ENCODE results near the gene LSM3. TPM values are rescaled to one million over a fixed set of nuclear protein-coding genes. Genes with fewer than 3 reads are reported as not detected.

Gene LSM3
- total RNA-seq, 1 experiment from 2014 or later, result 17.4 TPM

GRCh38 chr3:14156201-14156600 is 22.4 kb upstream of the LSM3 start:
- Histone ChIP-seq H3K27me3 (ENCODE audit: insufficient read depth, low read length) (no peaks in the 10 kb centered on the region), H3K27ac (ENCODE audit: low read depth, low read length) (no peak overlapping the region), H3K9ac (ENCODE audit: low read length) (no peak overlapping the region), H3K9me3 (ENCODE audit: control insufficient read depth in 1 of 2, insufficient read depth in 1 of 2, low read depth in 1 of 2, low read length in 2 of 2) (0 out of 4 replicates have a peak, but pooled peaks cover 0 to 6% of the 10 kb centered on the region in 2 experiments), H3K4me1 (ENCODE audit: control insufficient read depth in 1 of 2, insufficient read depth in 2 of 2, low read length in 2 of 2) (no peaks in the 10 kb centered on the region), H4K20me1 (ENCODE audit: insufficient read depth) (no peaks in the 10 kb centered on the region), H3K4me2 (ENCODE audit: low read length) (no peak overlapping the region), H2AFZ (ENCODE audit: low read depth, low read length, poor library complexity, severe bottlenecking) (no peak overlapping the region), H3K36me3 (ENCODE audit: control insufficient read depth in 1 of 2, insufficient read depth in 2 of 2, low read length in 2 of 2) (peaks cover 32 to 45% of the 10 kb centered on the region in 2 experiments; a peak in 3 of 4 replicates), H3K79me2 (ENCODE audit: insufficient read depth, low read length) (no peaks in the 10 kb centered on the region), H3K9me2 (ENCODE audit: insufficient read depth) (no peaks in the 10 kb centered on the region), H3K4me3 (replicated peaks in 1 of 2; ENCODE audit: low read depth in 1 of 2, low read length in 2 of 2) (no peak overlapping the region)
- RAD21 ChIA-PET (ENCODE audit: low non-redundant PET in 1 of 2, low total read pairs in 2 of 2, uncharacterized antibody in 2 of 2, unreplicated experiment in 2 of 2), result no interaction called here
- POLR2A ChIA-PET, result no interaction called here
- CTCF ChIA-PET, result no interaction called here
- TF ChIP-seq ZFX (IDR thresholded peaks at IDR 0.05), result no peak
- no peak for TF ChIP-seq EZH2phosphoT487 (IDR thresholded peaks at IDR 0.05; ENCODE audit: borderline replicate concordance)
- no TSS peak for BruUV-seq (replicated peaks)
- ATAC-seq, result no peak
- intact Hi-C loops (cut with micrococcal nuclease), result no loop called here
- DNase-seq (ENCODE audit: low read depth, low spot score), result no peak

GRCh38 chr3:14156843-14157561 is 21.6 kb upstream of the LSM3 start:
- RAD21 ChIA-PET (ENCODE audit: low non-redundant PET in 1 of 2, low total read pairs in 2 of 2, uncharacterized antibody in 2 of 2, unreplicated experiment in 2 of 2), result no interaction called here
- POLR2A ChIA-PET, result no interaction called here
- no peaks in the 10 kb centered on the region for H3K27me3 ChIP-seq (ENCODE audit: insufficient read depth, low read length)
- H3K36me3 ChIP-seq (ENCODE audit: control insufficient read depth in 1 of 2, insufficient read depth in 2 of 2, low read length in 2 of 2), result peaks cover 32 to 48% of the 10 kb centered on the region in 2 experiments
- no TSS peak for BruUV-seq (replicated peaks)
- no peaks in the 10 kb centered on the region for H3K9me2 ChIP-seq (ENCODE audit: insufficient read depth)
- H3K4me1 ChIP-seq (ENCODE audit: control insufficient read depth in 1 of 2, insufficient read depth in 2 of 2, low read length in 2 of 2), result no peaks in the 10 kb centered on the region
- CTCF ChIA-PET, result no interaction called here
- no peak overlapping the region for H3K4me3 ChIP-seq (replicated peaks in 1 of 2; ENCODE audit: low read depth in 1 of 2, low read length in 2 of 2)
- no peak for ATAC-seq
- H2AFZ ChIP-seq (ENCODE audit: low read depth, low read length, poor library complexity, severe bottlenecking), result no peak overlapping the region
- no peak overlapping the region for H3K9ac ChIP-seq (ENCODE audit: low read length)
- H4K20me1 ChIP-seq (ENCODE audit: insufficient read depth), result no peaks in the 10 kb centered on the region
- peaks cover 7 to 8% of the 10 kb centered on the region in 2 experiments; a peak in 2 of 4 replicates for H3K9me3 ChIP-seq (ENCODE audit: control insufficient read depth in 1 of 2, insufficient read depth in 1 of 2, low read depth in 1 of 2, low read length in 2 of 2)
- TF ChIP-seq POLR2A (IDR thresholded peaks at IDR 0.05; ENCODE audit: borderline replicate concordance, extremely low read depth, insufficient read depth, insufficient read length), result no peak
- TF ChIP-seq POLR2AphosphoS5 (IDR thresholded peaks at IDR 0.05; ENCODE audit: low read depth, low read length), result no peak
- TF ChIP-seq FOSL1 (IDR thresholded peaks at IDR 0.05; ENCODE audit: low read depth), result no peak
- no peak for TF ChIP-seq YY1 (IDR thresholded peaks at IDR 0.05; ENCODE audit: extremely low read depth, insufficient replicate concordance, low read depth, low read length)
- TF ChIP-seq ELF1 (IDR thresholded peaks at IDR 0.05; ENCODE audit: borderline replicate concordance, low read depth), result no peak
- no peak overlapping the region for H3K4me2 ChIP-seq (ENCODE audit: low read length)
- intact Hi-C loops (cut with micrococcal nuclease), result no loop called here
- H3K79me2 ChIP-seq (ENCODE audit: insufficient read depth, low read length), result no peaks in the 10 kb centered on the region
- DNase-seq (ENCODE audit: low read depth, low spot score), result no peak
- no peak overlapping the region for H3K27ac ChIP-seq (ENCODE audit: low read depth, low read length)

All from HCT116 (cell line).